Nephron (organoid): ENCODE measurements around the gene PHACTR4.
"Not testable (repeated sequence)": the region's sequence is repeated elsewhere in the genome, so short reads cannot be mapped to it uniquely, and the experiment has no call there.

ENCODE experiments used
- H3K27ac Mint-ChIP-seq, 3 experiments: 2 replicates each; pipeline ENCODE4 v1.8.0; 2020; ENCODE audit warnings: mixed read lengths in 3 of 3, mild to moderate bottlenecking in 2 of 3, moderate library complexity in 1 of 3
- H3K27me3 Mint-ChIP-seq: 2 replicates; pipeline ENCODE4 v1.8.0; 2021; ENCODE audit warnings: low read depth, mild to moderate bottlenecking, moderate library complexity, mixed read lengths
- H3K36me3 Mint-ChIP-seq: 2 replicates; pipeline ENCODE4 v1.8.0; 2020; ENCODE audit warnings: low read depth, mixed read lengths
- H3K4me1 Mint-ChIP-seq: 2 replicates; pipeline ENCODE4 v1.8.0; 2020; ENCODE audit warnings: mixed read lengths
- H3K4me3 Mint-ChIP-seq, 3 experiments: 2 replicates each; pipeline ENCODE4 v1.8.0; 2020; ENCODE audit warnings: mild to moderate bottlenecking in 3 of 3, mixed read lengths in 3 of 3, moderate library complexity in 2 of 3
- H3K9me3 Mint-ChIP-seq: 2 replicates; pipeline ENCODE4 v1.8.0; 2020; ENCODE audit warnings: mixed read lengths
- CTCF ChIP-seq, 3 experiments: fragments of 200-600 bp; sonication (generic); IDR thresholded peaks; one replicate each; pipeline ENCODE4 v1.5.0; 2021; ENCODE audit warnings: antibody characterized with exemption in 3 of 3; ENCODE audit not compliant: unreplicated experiment in 3 of 3

Gene PHACTR4

GRCh38 chr1:28341591-28341990 is 27.9 kb upstream of the PHACTR4 start:
- Mint-ChIP-seq H3K27me3 (no peaks in the 10 kb centered on the region), H3K9me3 (no peaks in the 10 kb centered on the region), H3K27ac (no peak overlapping the region), H3K36me3 (no peaks in the 10 kb centered on the region), H3K4me1 (no peaks in the 10 kb centered on the region), H3K4me3 (no peak overlapping the region)
- TF ChIP-seq CTCF (IDR thresholded peaks at IDR 0.05; ENCODE audit: unreplicated experiment in 3 of 3), result no peak

GRCh38 chr1:28343405-28343804 is 26.1 kb upstream of the PHACTR4 start:
- no peak for TF ChIP-seq CTCF (IDR thresholded peaks at IDR 0.05; ENCODE audit: unreplicated experiment in 3 of 3)
- no peaks in the 10 kb centered on the region for H3K9me3 Mint-ChIP-seq
- H3K4me1 Mint-ChIP-seq, result no peaks in the 10 kb centered on the region
- no peak overlapping the region for H3K27ac Mint-ChIP-seq
- H3K4me3 Mint-ChIP-seq, result no peak overlapping the region
- no peaks in the 10 kb centered on the region for H3K36me3 Mint-ChIP-seq
- no peaks in the 10 kb centered on the region for H3K27me3 Mint-ChIP-seq

- H3K9me3 Mint-ChIP-seq, H3K4me1 Mint-ChIP-seq, H3K27me3 Mint-ChIP-seq, H3K27ac Mint-ChIP-seq, H3K4me3 Mint-ChIP-seq, H3K36me3 Mint-ChIP-seq: not testable (repeated sequence)
Observed at GRCh38 chr1:28353248-28353810, 16.2 kb upstream of the PHACTR4 start.

- Mint-ChIP-seq H3K9me3 (no peaks in the 10 kb centered on the region), H3K27me3 (no peaks in the 10 kb centered on the region), H3K4me1 (no peaks in the 10 kb centered on the region), H3K36me3 (no peaks in the 10 kb centered on the region), H3K4me3 (no peak overlapping the region), H3K27ac (peak overlapping the region; percentile 52 to 82 (median 56))
- no peak for TF ChIP-seq CTCF (IDR thresholded peaks at IDR 0.05; ENCODE audit: unreplicated experiment in 3 of 3)
Observed at GRCh38 chr1:28354121-28354520, 15.4 kb upstream of the PHACTR4 start.

- TF ChIP-seq CTCF (IDR thresholded peaks at IDR 0.05; ENCODE audit: unreplicated experiment in 3 of 3), result no peak
- Mint-ChIP-seq H3K4me1 (no peaks in the 10 kb centered on the region), H3K36me3 (no peaks in the 10 kb centered on the region), H3K27me3 (no peaks in the 10 kb centered on the region), H3K4me3 (no peak overlapping the region), H3K27ac (peak overlapping the region in 1 of 3 experiments; percentile 44), H3K9me3 (no peaks in the 10 kb centered on the region)
Observed at GRCh38 chr1:28358716-28359115, 10.8 kb upstream of the PHACTR4 start.

GRCh38 chr1:28359592-28360239 is 9.8 kb upstream of the PHACTR4 start:
- Mint-ChIP-seq H3K4me1 (no peaks in the 10 kb centered on the region), H3K27me3 (no peaks in the 10 kb centered on the region), H3K9me3 (no peaks in the 10 kb centered on the region), H3K4me3 (no peak overlapping the region), H3K27ac (no peak overlapping the region), H3K36me3 (no peaks in the 10 kb centered on the region)
- peak; percentile 76 to 81 (median 81) for TF ChIP-seq CTCF (IDR thresholded peaks at IDR 0.05; ENCODE audit: unreplicated experiment in 3 of 3)
